HepG2 (cell line): ENCODE data around the gene TMEM236. TPM values are rescaled to one million over a fixed set of nuclear protein-coding genes. Genes with fewer than 3 reads are reported as not detected.

Experiments
- CHD4 ChIP-seq: fragments of 200-600 bp; sonication (generic); IDR thresholded peaks from 2 replicates; pipeline ENCODE4 v1.7.0; 2017; ENCODE audit warnings: mild to moderate bottlenecking, low read length, borderline replicate concordance
- ESRRA ChIP-seq: sonication (generic); formaldehyde crosslinking; IDR thresholded peaks from 2 replicates; pipeline ENCODE4 v1.5.1; 2020; ENCODE audit warnings: mild to moderate bottlenecking, low read depth, missing genetic modification reagents
- FOXA1 ChIP-seq, 2 experiments: fragments of 450-650 bp in 1 of 2; sonication (generic) in 1 of 2; formaldehyde crosslinking in 1 of 2; IDR thresholded peaks; 2 replicates each; pipeline versions ENCODE4 v1.4.0 to v1.6.1; 2016 to 2020; ENCODE audit warnings: missing genetic modification reagents in 1 of 2
- GTF3A ChIP-seq: sonication (generic); formaldehyde crosslinking; conservative IDR thresholded peaks from 2 replicates; pipeline ENCODE4 v1.4.0; 2020; ENCODE audit warnings: mild to moderate bottlenecking, missing genetic modification reagents
- NKX3-1 ChIP-seq: sonication (generic); formaldehyde crosslinking; IDR thresholded peaks from 2 replicates; pipeline ENCODE4 v1.5.0; 2020; ENCODE audit warnings: missing genetic modification reagents
- NR2C2 ChIP-seq: sonication (generic); formaldehyde crosslinking; IDR thresholded peaks from 2 replicates; pipeline ENCODE4 v1.4.0; 2020; ENCODE audit warnings: missing genetic modification reagents, mild to moderate bottlenecking, moderate library complexity, borderline replicate concordance
- POLR2G ChIP-seq: fragments of 200-400 bp; formaldehyde crosslinking; IDR thresholded peaks from 2 replicates; pipeline ENCODE4 v1.6.1; 2018; ENCODE audit warnings: mild to moderate bottlenecking, low read depth, low read length, moderate library complexity
- TGIF2 ChIP-seq: IDR thresholded peaks from 2 replicates; pipeline ENCODE4 v1.6.1; 2016; ENCODE audit warnings: control low read depth, missing compliant biosample characterization
- WIZ ChIP-seq: sonication (generic); formaldehyde crosslinking; IDR thresholded peaks from 2 replicates; pipeline ENCODE4 v1.5.1; 2020; ENCODE audit warnings: mild to moderate bottlenecking, missing genetic modification reagents
- ZFX ChIP-seq: sonication (generic); formaldehyde crosslinking; IDR thresholded peaks from 2 replicates; pipeline ENCODE4 v1.4.0; 2020; ENCODE audit warnings: mild to moderate bottlenecking, low read depth, missing genetic modification reagents, moderate library complexity
- ZMYM3 ChIP-seq: sonication (generic); formaldehyde crosslinking; IDR thresholded peaks from 2 replicates; pipeline ENCODE4 v1.5.1; 2020; ENCODE audit warnings: mild to moderate bottlenecking, missing genetic modification reagents
- ZNF501 ChIP-seq: sonication (generic); formaldehyde crosslinking; IDR thresholded peaks from 2 replicates; pipeline ENCODE4 v1.5.1; 2020; ENCODE audit warnings: mild to moderate bottlenecking, moderate library complexity, missing genetic modification reagents
- ZNF567 ChIP-seq: sonication (generic); formaldehyde crosslinking; IDR thresholded peaks from 2 replicates; pipeline ENCODE4 v1.8.1; 2023; ENCODE audit warnings: mild to moderate bottlenecking, missing genetic modification reagents, borderline replicate concordance
- ZNF704 ChIP-seq: sonication (generic); formaldehyde crosslinking; IDR thresholded peaks from 2 replicates; pipeline ENCODE4 v1.8.1; 2023; ENCODE audit warnings: mild to moderate bottlenecking, inconsistent platforms, moderate library complexity, missing genetic modification reagents, borderline replicate concordance
- polyA plus RNA-seq, 8 experiments: library from polyadenylated mRNA; depleted of rRNA in 3 of 8; stranded (reverse) in 7 of 8; unstranded in 1 of 8; fragments of >200 nt; fragmentation: Illumina TruSeq in 4 of 8; extraction: Trizol in 4 of 8; gene quantifications; 2 replicates each; pipeline versions ENCODE4 v1.2.1 to v1.2.3, GENCODE V29; 2011 to 2016; ENCODE audit warnings: low read depth in 4 of 8, missing spikeins in 1 of 8, mixed read lengths in 1 of 8; ENCODE audit not compliant: insufficient read depth in 1 of 8
- total RNA-seq, 5 experiments: library from RNA; depleted of rRNA; stranded (reverse); fragments of >200 nt; fragmentation: Illumina TruSeq; extraction: Trizol; gene quantifications; 2 replicates each; pipeline ENCODE4 v1.2.3, GENCODE V29; 2016; ENCODE audit warnings: low read depth in 1 of 5
- TF ChIP-seq, protein P1 (sequence below): sonication (generic); formaldehyde crosslinking; IDR thresholded peaks from 2 replicates; pipeline ENCODE4 v1.5.0; 2020; ENCODE audit warnings: mild to moderate bottlenecking, missing genetic modification reagents, borderline replicate concordance
- TF ChIP-seq, protein P2 (sequence below): sonication (generic); formaldehyde crosslinking; IDR thresholded peaks from 2 replicates; pipeline ENCODE4 v1.5.1; 2020; ENCODE audit warnings: mild to moderate bottlenecking, missing genetic modification reagents

Gene TMEM236
- total and polyA plus RNA-seq, 2 of the 13 experiments (the other 11 are each of a cell fraction or from before 2014, with no cell fraction given) = 0.04 to 0.08 TPM

DNA sequence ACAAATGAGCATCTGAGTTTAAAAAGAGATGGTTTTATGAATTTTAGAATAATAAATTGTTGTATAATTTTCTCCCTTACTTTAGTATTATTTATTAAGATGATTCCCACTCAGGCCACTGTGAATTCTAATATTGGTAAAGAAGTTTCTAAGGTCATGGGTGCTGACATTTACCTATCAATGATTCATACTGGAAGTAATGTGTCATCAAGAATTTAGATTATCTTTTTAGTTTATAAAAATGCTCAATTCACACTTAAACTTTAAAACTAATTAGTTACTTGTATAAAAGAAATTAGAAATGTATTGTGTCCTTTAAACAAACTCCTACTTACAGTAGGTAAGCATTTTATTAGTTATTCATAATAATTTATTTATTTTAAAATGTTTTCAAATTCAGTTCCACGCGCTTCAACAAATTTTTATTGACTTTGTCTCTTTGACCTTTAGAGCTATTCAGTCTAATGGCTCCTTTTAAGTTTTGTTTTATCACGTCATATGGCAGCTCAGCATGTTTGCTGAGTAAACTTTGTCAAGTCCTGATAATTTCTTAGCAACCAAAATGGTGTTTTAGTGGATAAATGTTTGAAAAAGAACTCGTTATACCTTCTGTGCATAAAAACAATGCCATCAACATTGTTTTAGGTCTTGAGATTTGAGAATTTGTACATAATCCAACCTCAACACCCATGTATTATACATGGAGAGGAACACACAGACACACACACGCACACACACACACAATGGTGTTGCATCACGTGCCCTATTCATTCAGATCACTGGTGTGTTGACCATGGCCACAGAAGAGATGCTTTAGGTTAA, 42.0 kb downstream of the TMEM236 start (continued):
- TF ChIP-seq, protein P1, sequence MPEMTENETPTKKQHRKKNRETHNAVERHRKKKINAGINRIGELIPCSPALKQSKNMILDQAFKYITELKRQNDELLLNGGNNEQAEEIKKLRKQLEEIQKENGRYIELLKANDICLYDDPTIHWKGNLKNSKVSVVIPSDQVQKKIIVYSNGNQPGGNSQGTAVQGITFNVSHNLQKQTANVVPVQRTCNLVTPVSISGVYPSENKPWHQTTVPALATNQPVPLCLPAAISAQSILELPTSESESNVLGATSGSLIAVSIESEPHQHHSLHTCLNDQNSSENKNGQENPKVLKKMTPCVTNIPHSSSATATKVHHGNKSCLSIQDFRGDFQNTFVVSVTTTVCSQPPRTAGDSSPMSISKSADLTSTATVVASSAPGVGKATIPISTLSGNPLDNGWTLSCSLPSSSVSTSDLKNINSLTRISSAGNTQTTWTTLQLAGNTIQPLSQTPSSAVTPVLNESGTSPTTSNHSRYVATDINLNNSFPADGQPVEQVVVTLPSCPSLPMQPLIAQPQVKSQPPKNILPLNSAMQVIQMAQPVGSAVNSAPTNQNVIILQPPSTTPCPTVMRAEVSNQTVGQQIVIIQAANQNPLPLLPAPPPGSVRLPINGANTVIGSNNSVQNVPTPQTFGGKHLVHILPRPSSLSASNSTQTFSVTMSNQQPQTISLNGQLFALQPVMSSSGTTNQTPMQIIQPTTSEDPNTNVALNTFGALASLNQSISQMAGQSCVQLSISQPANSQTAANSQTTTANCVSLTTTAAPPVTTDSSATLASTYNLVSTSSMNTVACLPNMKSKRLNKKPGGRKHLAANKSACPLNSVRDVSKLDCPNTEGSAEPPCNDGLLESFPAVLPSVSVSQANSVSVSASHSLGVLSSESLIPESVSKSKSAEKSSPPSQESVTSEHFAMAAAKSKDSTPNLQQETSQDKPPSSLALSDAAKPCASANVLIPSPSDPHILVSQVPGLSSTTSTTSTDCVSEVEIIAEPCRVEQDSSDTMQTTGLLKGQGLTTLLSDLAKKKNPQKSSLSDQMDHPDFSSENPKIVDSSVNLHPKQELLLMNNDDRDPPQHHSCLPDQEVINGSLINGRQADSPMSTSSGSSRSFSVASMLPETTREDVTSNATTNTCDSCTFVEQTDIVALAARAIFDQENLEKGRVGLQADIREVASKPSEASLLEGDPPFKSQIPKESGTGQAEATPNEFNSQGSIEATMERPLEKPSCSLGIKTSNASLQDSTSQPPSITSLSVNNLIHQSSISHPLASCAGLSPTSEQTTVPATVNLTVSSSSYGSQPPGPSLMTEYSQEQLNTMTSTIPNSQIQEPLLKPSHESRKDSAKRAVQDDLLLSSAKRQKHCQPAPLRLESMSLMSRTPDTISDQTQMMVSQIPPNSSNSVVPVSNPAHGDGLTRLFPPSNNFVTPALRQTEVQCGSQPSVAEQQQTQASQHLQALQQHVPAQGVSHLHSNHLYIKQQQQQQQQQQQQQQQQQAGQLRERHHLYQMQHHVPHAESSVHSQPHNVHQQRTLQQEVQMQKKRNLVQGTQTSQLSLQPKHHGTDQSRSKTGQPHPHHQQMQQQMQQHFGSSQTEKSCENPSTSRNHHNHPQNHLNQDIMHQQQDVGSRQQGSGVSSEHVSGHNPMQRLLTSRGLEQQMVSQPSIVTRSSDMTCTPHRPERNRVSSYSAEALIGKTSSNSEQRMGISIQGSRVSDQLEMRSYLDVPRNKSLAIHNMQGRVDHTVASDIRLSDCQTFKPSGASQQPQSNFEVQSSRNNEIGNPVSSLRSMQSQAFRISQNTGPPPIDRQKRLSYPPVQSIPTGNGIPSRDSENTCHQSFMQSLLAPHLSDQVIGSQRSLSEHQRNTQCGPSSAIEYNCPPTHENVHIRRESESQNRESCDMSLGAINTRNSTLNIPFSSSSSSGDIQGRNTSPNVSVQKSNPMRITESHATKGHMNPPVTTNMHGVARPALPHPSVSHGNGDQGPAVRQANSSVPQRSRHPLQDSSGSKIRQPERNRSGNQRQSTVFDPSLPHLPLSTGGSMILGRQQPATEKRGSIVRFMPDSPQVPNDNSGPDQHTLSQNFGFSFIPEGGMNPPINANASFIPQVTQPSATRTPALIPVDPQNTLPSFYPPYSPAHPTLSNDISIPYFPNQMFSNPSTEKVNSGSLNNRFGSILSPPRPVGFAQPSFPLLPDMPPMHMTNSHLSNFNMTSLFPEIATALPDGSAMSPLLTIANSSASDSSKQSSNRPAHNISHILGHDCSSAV (CRISPR knock-in tag) = no peak
- TF ChIP-seq ZNF501 (CRISPR knock-in tag) = no peak
- TF ChIP-seq, protein P2, sequence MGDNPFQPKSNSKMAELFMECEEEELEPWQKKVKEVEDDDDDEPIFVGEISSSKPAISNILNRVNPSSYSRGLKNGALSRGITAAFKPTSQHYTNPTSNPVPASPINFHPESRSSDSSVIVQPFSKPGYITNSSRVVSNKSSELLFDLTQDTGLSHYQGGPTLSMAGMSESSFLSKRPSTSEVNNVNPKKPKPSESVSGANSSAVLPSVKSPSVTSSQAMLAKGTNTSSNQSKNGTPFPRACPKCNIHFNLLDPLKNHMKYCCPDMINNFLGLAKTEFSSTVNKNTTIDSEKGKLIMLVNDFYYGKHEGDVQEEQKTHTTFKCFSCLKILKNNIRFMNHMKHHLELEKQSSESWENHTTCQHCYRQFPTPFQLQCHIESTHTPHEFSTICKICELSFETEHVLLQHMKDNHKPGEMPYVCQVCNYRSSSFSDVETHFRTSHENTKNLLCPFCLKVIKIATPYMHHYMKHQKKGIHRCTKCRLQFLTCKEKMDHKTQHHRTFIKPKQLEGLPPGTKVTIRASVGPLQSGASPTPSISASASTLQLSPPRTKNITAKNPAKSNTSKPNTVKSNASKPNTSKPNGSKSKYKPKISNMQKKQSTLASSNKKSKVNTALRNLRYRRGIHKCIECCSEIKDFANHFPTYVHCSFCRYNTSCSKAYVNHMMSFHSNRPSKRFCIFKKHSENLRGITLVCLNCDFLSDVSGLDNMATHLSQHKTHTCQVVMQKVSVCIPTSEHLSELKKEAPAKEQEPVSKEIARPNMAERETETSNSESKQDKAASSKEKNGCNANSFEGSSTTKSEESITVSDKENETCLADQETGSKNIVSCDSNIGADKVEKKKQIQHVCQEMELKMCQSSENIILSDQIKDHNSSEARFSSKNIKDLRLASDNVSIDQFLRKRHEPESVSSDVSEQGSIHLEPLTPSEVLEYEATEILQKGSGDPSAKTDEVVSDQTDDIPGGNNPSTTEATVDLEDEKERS (CRISPR knock-in tag) = no peak
- no peak for TF ChIP-seq NR2C2 (CRISPR knock-in tag)
- TF ChIP-seq POLR2G = no peak
- no peak for TF ChIP-seq FOXA1 (IDR thresholded peaks at IDR 0.05)
- TF ChIP-seq FOXA1 (CRISPR knock-in tag; IDR thresholded peaks at IDR 0.05) = peak; percentile 49; the same call in 1 of the 2 replicates
- no peak for TF ChIP-seq ZNF704 (CRISPR knock-in tag)
- TF ChIP-seq GTF3A (CRISPR knock-in tag) = no peak
- no peak for TF ChIP-seq ZNF567 (CRISPR knock-in tag)
- TF ChIP-seq ESRRA (CRISPR knock-in tag) = no peak
- TF ChIP-seq ZMYM3 = no peak
- TF ChIP-seq ZFX (CRISPR knock-in tag) = no peak
- TF ChIP-seq TGIF2 (CRISPR knock-in tag) = no peak
- TF ChIP-seq NKX3-1 = no peak
- TF ChIP-seq WIZ (CRISPR knock-in tag) = no peak
- TF ChIP-seq CHD4 = no peak
